ENCODE measurements around the gene STRADA.

DNA sequence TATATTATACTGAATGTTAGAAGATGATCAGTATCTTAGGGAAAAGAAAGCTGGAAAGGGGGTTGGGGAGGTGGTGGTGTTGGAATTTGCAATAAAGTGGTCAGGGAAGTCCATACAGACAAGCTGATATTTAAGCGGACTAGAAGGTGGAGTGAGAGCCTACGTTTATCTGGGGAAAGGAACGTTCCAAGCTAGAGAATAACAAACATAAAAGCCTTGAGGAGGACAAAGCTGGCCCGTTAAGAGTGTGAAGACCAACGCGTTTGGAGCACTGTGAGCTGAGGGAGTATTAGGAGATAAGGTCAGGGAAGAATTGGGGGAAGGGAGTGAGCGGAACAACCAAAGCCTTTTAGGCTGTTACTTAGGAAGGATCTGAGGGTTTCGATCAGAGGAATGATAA lies 33.8 kb upstream of the STRADA start:
- TF ChIP-seq JUN (IDR thresholded peaks at IDR 0.05; ENCODE audit: borderline replicate concordance, insufficient read depth, insufficient read length, low read depth) (no peak), CTCF (IDR thresholded peaks at IDR 0.05; ENCODE audit: extremely low read depth in 1 of 2, insufficient read depth in 1 of 2, low read depth in 1 of 2, low read length in 2 of 2) (no peak), POLR2AphosphoS5 (IDR thresholded peaks at IDR 0.05; ENCODE audit: insufficient read depth, low read depth, low read length) (no peak), FOS (IDR thresholded peaks at IDR 0.05; ENCODE audit: borderline replicate concordance, insufficient read depth, low read length) (no peak), POLR2A (IDR thresholded peaks at IDR 0.05; ENCODE audit: low read depth, low read length) (no peak), EZH2 (IDR thresholded peaks at IDR 0.05; ENCODE audit: borderline replicate concordance, low read depth, low read length, severe bottlenecking) (no peak), MYC (IDR thresholded peaks at IDR 0.05; ENCODE audit: low read depth, low read length) (no peak), GATA2 (IDR thresholded peaks at IDR 0.05; ENCODE audit: insufficient read depth, insufficient read length, low read depth, low read length) (no peak)
- TF ChIP-seq, protein P1, sequence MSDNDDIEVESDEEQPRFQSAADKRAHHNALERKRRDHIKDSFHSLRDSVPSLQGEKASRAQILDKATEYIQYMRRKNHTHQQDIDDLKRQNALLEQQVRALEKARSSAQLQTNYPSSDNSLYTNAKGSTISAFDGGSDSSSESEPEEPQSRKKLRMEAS (IDR thresholded peaks at IDR 0.05; ENCODE audit: insufficient read depth, insufficient read length), result no peak

All from endothelial cell of umbilical vein (primary cell).